Peyer's patch (tissue), 4 donors: Measurements from ENCODE around the gene TNIP3. TPM values are rescaled to one million over a fixed set of nuclear protein-coding genes. Genes with fewer than 3 reads are reported as not detected.

Source experiments
- DNase-seq, 3 donors: peaks; one replicate each; pipeline ENCODE4 v3.0.0-alpha.2; 2017 to 2019
- H3K27ac ChIP-seq, 4 donors: fragments of 200-600 bp; sonication (generic); one replicate each; pipeline ENCODE4 v1.5.1; 2016 to 2019
- H3K27me3 ChIP-seq, 2 donors: fragments of 200-600 bp; sonication (generic); one replicate each; pipeline ENCODE4 v1.5.1; 2019
- H3K36me3 ChIP-seq, 3 donors: fragments of 200-600 bp; sonication (generic); one replicate each; pipeline ENCODE4 v1.5.1; 2016 to 2019
- H3K4me1 ChIP-seq, 4 donors: fragments of 200-600 bp; sonication (generic); one replicate each; pipeline ENCODE4 v1.5.1; 2016 to 2019
- H3K4me3 ChIP-seq, 4 donors: fragments of 200-600 bp; sonication (generic); 1 replicate in 3 of 4; 2 replicates in 1 of 4; pipeline ENCODE4 v1.5.1; 2016 to 2019; ENCODE audit warnings: mild to moderate bottlenecking in 1 of 4
- H3K9me3 ChIP-seq, 4 donors: fragments of 200-600 bp; sonication (generic); one replicate each; pipeline ENCODE4 v1.5.1; 2016 to 2019; ENCODE audit warnings: mild to moderate bottlenecking in 1 of 4
- POLR2A ChIP-seq, 2 donors: fragments of 450-650 bp; IDR thresholded peaks; one replicate each; pipeline ENCODE4 v1.5.1; 2017; ENCODE audit warnings: antibody characterized with exemption in 2 of 2, mild to moderate bottlenecking in 2 of 2, moderate library complexity in 2 of 2
- total RNA-seq, 4 donors: library from RNA; depleted of rRNA; stranded (reverse); fragments of >200 nt; gene quantifications; one replicate each; pipeline ENCODE4 v1.1.0, GENCODE V29; 2016
- TF ChIP-seq, protein P1 (sequence below), 6 experiments: fragments of 450-650 bp in 4 of 6; fragments of 200-600 bp in 2 of 6; sonication (generic) in 1 of 6; IDR thresholded peaks; one replicate each; pipeline ENCODE4 v1.5.1; 2017 to 2019; ENCODE audit warnings: antibody characterized with exemption in 6 of 6, mild to moderate bottlenecking in 3 of 6, moderate library complexity in 1 of 6

TNIP3 gene
- total RNA-seq, 4 donors from 2014 or later, result 0.88 TPM; not detected in 3

DNA sequence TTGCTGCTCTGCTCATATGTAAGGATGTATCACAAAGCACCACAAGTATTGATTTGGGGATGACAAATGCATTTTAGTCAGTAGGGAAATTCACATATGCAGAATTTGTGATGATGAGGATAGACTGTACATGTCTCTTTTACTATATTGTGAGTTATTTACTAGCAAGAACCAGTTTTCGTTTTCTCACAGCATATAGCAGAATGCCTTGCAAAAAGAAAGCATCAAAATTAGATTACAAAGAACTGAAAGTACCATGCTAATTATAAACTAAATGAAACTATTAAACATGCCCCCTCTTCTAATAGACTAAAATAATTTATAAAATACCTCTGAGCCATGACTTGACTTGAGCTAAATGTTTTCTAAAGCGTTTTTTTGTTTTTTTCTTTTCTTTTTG, 20.1 kb downstream of the TNIP3 start:
- no peak overlapping the region for H3K4me3 ChIP-seq
- H3K36me3 ChIP-seq, result no peaks in the 10 kb centered on the region
- no peaks in the 10 kb centered on the region for H3K4me1 ChIP-seq
- no peaks in the 10 kb centered on the region for H3K27me3 ChIP-seq
- no peak overlapping the region for H3K27ac ChIP-seq
- H3K9me3 ChIP-seq, result no peaks in the 10 kb centered on the region
- DNase-seq, result no peak
- TF ChIP-seq, protein P1, sequence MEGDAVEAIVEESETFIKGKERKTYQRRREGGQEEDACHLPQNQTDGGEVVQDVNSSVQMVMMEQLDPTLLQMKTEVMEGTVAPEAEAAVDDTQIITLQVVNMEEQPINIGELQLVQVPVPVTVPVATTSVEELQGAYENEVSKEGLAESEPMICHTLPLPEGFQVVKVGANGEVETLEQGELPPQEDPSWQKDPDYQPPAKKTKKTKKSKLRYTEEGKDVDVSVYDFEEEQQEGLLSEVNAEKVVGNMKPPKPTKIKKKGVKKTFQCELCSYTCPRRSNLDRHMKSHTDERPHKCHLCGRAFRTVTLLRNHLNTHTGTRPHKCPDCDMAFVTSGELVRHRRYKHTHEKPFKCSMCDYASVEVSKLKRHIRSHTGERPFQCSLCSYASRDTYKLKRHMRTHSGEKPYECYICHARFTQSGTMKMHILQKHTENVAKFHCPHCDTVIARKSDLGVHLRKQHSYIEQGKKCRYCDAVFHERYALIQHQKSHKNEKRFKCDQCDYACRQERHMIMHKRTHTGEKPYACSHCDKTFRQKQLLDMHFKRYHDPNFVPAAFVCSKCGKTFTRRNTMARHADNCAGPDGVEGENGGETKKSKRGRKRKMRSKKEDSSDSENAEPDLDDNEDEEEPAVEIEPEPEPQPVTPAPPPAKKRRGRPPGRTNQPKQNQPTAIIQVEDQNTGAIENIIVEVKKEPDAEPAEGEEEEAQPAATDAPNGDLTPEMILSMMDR (IDR thresholded peaks at IDR 0.05), result no peak
- TF ChIP-seq POLR2A (IDR thresholded peaks at IDR 0.05), result no peak

DNA sequence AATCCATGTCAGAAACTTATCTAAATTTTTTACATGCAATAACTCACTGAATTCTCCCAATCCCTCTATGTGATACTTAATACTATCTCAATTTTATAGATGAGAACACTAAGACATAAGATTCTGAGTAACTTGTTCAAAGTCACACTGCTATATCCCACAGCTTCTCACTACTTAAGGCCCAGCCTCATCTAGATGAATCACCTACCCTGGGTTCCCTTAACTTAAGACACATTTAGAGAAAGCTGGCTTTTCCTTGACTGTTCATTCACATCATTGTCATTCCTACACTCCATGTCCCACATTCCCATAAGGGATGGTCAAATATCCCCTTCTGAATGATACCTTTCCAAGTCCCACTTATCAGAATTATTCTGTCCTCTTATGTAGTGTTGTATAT, 21.0 kb downstream of the TNIP3 start:
- Histone ChIP-seq H3K27me3 (no peaks in the 10 kb centered on the region), H3K27ac (no peak overlapping the region), H3K36me3 (no peaks in the 10 kb centered on the region), H3K9me3 (no peaks in the 10 kb centered on the region), H3K4me3 (no peak overlapping the region), H3K4me1 (no peaks in the 10 kb centered on the region)
- DNase-seq, result no peak
- TF ChIP-seq, protein P1 (IDR thresholded peaks at IDR 0.05), result no peak

DNA sequence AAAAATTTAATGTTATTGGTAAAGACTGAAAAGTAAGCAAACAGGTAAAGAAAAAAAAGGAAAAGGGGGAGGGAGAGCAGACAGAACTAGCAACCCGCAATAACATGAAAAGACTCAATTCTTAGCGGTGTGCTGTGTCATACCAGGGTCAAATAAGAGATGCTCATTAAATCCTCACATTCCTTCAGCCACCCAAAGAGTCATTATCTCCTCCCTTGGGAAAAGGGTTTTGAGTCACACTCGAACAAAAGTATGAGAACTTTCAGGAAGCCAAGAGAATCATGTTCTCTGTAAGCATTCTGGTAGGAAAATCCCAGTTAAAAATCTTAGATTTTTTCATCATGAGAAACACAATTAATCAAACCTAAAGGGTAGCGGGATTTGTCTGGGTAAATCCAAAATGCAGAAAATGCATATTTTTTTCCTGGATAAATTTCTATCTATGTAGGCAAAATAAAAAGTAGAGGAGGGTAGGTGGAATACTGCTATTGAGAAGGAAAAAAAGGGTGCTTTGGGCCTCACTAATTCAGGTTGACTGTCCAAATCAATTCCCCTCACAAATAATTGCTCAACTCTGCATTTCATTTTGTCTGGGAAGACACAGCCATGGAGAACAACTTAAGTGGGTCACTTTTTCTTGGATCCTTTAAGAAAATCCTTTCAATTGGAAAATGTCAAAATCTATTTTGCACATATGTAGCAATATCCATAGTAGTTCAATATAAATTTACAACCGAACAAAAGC, 23.2 kb downstream of the TNIP3 start:
- no peak for TF ChIP-seq POLR2A (IDR thresholded peaks at IDR 0.05)
- TF ChIP-seq, protein P1 (IDR thresholded peaks at IDR 0.05), result no peak
- Histone ChIP-seq H3K27me3 (no peaks in the 10 kb centered on the region), H3K9me3 (no peaks in the 10 kb centered on the region), H3K4me1 (no peaks in the 10 kb centered on the region), H3K4me3 (no peak overlapping the region), H3K27ac (no peak overlapping the region), H3K36me3 (no peaks in the 10 kb centered on the region)
- DNase-seq, result no peak

DNA sequence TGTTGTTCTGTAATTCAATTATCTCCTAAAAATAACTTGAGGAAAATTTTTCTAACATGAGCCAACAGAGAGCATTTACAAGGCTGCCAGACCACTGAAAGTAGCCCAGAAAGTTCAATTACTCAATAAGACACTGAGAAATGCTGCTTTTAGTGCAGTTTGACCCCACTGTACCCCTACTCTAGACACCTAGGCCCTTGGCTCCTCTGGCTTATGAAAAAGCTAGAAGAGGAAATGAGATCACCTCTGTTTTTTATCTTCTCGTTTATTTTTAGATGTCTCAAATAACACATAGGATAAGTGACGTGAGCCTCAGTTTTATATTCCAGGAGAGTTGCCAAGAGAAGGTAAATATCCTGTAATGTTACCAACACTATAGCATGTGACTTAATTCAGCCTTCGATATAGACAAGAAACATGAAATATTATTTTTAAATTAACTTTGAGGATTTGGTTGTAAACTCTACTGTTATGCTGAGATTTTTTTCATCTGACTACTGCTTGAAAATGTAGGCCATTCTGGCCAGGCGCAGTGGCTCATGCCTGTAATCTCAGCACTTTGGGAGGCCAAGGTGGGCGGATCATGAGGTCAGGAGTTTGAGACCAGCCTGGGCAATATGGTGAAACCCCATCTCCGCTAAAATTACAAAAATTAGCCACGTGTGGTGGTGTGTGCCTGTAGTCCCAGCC, 24.4 kb downstream of the TNIP3 start:
- no peaks in the 10 kb centered on the region for H3K27me3 ChIP-seq
- H3K36me3 ChIP-seq, result no peaks in the 10 kb centered on the region
- no peaks in the 10 kb centered on the region for H3K4me1 ChIP-seq
- no peak for DNase-seq
- no peak overlapping the region for H3K4me3 ChIP-seq
- no peak overlapping the region for H3K27ac ChIP-seq
- H3K9me3 ChIP-seq, result no peaks in the 10 kb centered on the region
- no peak for TF ChIP-seq POLR2A (IDR thresholded peaks at IDR 0.05)
- TF ChIP-seq, protein P1 (IDR thresholded peaks at IDR 0.05), result no peak

DNA sequence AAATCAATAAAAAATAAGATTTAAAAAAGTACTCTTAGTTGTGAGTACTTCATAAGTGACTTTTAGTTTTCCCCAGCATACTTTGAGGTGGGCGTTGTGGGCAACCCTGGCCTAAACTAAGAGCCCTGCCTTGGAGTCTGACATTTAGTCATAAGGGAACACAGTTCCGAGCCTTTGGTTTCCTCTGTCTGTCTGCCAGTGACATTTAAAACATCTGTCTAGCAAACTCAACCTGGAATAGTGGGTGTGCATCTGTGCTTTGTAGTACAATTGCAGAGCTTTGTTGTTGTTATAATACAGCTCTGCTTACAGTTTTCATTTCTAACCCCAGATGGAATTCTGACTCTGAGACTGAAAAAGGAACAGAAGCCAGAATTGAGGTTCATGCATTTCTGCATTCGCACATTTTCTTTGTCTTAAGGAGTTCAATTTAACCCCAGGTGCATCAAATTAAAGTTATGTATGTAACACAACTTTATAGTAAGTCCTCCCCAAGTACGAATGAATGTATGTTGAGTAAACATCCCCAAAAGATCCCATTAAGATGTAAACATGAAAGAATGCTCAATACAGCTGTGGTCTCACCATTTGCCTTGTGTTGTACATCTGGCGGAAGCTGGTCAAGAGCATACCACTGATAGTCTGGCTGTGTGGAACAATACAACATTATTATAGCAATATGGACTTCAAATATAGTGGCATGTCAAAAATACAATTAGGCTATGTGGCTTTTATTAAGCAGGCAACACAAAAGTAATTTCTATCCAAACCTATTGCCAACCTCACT, 25.9 kb downstream of the TNIP3 start:
- no peak overlapping the region for H3K4me3 ChIP-seq
- H3K27me3 ChIP-seq, result no peaks in the 10 kb centered on the region
- no peaks in the 10 kb centered on the region for H3K4me1 ChIP-seq
- no peaks in the 10 kb centered on the region for H3K9me3 ChIP-seq
- H3K36me3 ChIP-seq, result no peaks in the 10 kb centered on the region
- DNase-seq, result no peak
- no peak overlapping the region for H3K27ac ChIP-seq
- TF ChIP-seq, protein P1 (IDR thresholded peaks at IDR 0.05), result no peak
- TF ChIP-seq POLR2A (IDR thresholded peaks at IDR 0.05), result no peak
